Breast epithelium (tissue), 3 donors: ENCODE data around the gene APRT.

Experiments used
- POLR2A ChIP-seq: fragments of 450-650 bp; IDR thresholded peaks from one replicate; pipeline ENCODE4 v1.6.1; 2016; ENCODE audit warnings: antibody characterized with exemption, mild to moderate bottlenecking, moderate library complexity
- TF ChIP-seq, protein P1 (sequence below), 3 donors: fragments of 450-650 bp; IDR thresholded peaks; one replicate each; pipeline ENCODE4 v1.5.1; 2016 to 2017; ENCODE audit warnings: antibody characterized with exemption in 3 of 3, mild to moderate bottlenecking in 3 of 3, moderate library complexity in 3 of 3

DNA sequence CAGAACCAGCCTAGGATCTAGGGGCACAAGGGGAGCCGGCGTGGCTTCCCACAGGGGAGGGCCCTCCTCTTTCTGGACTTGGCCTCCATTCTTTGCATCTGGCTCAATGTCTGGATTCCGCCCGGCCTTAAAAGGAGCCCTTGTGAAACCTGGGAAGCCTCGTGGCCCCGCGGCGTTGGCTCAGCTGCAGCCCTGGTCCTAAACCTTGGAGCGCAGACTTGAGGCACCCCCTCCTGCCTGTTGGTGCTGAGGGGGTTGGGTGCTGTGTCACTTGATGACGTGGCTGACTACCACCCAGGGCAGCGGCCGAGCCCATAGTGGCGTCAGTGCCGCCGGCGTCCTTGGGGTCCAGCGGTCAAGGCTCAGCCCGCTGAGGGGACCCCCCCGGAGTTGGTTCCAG is 49.6 kb upstream of the APRT start:
- TF ChIP-seq, protein P1, sequence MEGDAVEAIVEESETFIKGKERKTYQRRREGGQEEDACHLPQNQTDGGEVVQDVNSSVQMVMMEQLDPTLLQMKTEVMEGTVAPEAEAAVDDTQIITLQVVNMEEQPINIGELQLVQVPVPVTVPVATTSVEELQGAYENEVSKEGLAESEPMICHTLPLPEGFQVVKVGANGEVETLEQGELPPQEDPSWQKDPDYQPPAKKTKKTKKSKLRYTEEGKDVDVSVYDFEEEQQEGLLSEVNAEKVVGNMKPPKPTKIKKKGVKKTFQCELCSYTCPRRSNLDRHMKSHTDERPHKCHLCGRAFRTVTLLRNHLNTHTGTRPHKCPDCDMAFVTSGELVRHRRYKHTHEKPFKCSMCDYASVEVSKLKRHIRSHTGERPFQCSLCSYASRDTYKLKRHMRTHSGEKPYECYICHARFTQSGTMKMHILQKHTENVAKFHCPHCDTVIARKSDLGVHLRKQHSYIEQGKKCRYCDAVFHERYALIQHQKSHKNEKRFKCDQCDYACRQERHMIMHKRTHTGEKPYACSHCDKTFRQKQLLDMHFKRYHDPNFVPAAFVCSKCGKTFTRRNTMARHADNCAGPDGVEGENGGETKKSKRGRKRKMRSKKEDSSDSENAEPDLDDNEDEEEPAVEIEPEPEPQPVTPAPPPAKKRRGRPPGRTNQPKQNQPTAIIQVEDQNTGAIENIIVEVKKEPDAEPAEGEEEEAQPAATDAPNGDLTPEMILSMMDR (IDR thresholded peaks at IDR 0.05): no peak
- no peak for TF ChIP-seq POLR2A
